ENCODE measurements around the gene FOXF1. TPM values are rescaled to one million over a fixed set of nuclear protein-coding genes. Genes with fewer than 3 reads are reported as not detected.
A peak's percentile ranks its signal among the peaks of the same experiment; 100 is the strongest.

FOXF1 gene
- total and polyA plus RNA-seq, 9 of the 15 experiments (the other 6 are each of a cell fraction or from before 2014, with no cell fraction given) = 0.04 TPM; not detected in 8

DNA sequence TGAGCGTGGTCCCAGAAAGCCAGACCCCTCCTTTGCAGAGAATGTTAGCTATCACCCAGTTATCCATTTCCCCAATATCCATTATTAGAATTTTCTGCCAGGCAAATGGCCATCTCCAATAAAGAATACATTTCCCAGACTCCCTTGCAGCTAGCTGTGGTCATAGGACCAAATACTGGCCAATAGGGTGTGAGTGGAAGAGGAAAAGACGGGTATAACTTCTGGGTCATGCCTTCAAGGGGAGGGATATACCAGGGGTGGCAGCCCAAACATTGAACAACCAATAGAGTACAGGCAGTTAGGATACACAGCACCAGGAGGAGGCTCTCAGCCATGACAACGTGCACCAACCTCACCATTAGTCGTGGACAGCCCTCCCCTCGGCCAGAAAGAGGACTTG lies 26.1 kb upstream of the FOXF1 start:
- ChIA-PET CTCF (ENCODE audit: low intra/inter-chr PET ratio) (no interaction called here), POLR2A (interaction anchor here (0.9 kb wide), 1 partner anchor 17 kb away, joined by 3 read pairs; no protein-coding TSS in a partner anchor)
- no TSS peak for BruUV-seq (replicated peaks)
- ATAC-seq (no peak), DNase-seq (ENCODE audit: extremely low read depth in 1 of 4, low spot score in 3 of 4) (no peak), FAIRE-seq (no peak)
- no peak overlapping the region for H3K9ac ChIP-seq (ENCODE audit: insufficient read depth in 1 of 2, low read depth in 2 of 2, low read length in 2 of 2)
- H3K27ac ChIP-seq (ENCODE audit: extremely low read depth, low read depth, low read length) = no peak overlapping the region
- intact Hi-C loops (cut with micrococcal nuclease) (no loop called here), in situ Hi-C loops (cut with MboI) (no loop called here)
- no peaks in the 10 kb centered on the region for H3K4me1 ChIP-seq (replicated peaks in 1 of 2; ENCODE audit: control insufficient read depth in 2 of 2, insufficient read depth in 2 of 2, low read length in 2 of 2)
- H2AFZ ChIP-seq (ENCODE audit: low read depth, low read length) = no peak overlapping the region
- H3K9me3 ChIP-seq (replicated peaks; ENCODE audit: control insufficient read depth, insufficient read depth, low read depth, low read length) = no peaks in the 10 kb centered on the region
- no peaks in the 10 kb centered on the region for H3K79me2 ChIP-seq (ENCODE audit: control insufficient read depth, insufficient read depth, low read length)
- 0% methylated on average over 5 of the region's 5 CpGs for WGBS (ENCODE audit: insufficient coverage, low coverage, missing lambda C conversion rate)
- H3K4me3 ChIP-seq = no peak overlapping the region
- H3K4me2 ChIP-seq (ENCODE audit: insufficient read depth, low read length) = no peak overlapping the region
- H4K20me1 ChIP-seq (replicated peaks; ENCODE audit: control insufficient read depth, insufficient read depth, low read length) = no peaks in the 10 kb centered on the region
- no peaks in the 10 kb centered on the region for H3K36me3 ChIP-seq (ENCODE audit: control insufficient read depth, insufficient read depth, low read length)
- peaks cover 5 to 33% of the 10 kb centered on the region in 2 experiments; a peak in 2 of 5 replicates for H3K27me3 ChIP-seq (ENCODE audit: control insufficient read depth in 2 of 2, insufficient read depth in 2 of 2, low read length in 2 of 2)
- H3K9me1 ChIP-seq (ENCODE audit: control insufficient read depth, insufficient read depth, low read length) = no peaks in the 10 kb centered on the region
- TF ChIP-seq TEAD4 (IDR thresholded peaks at IDR 0.05; ENCODE audit: low read length) = no peak
- no peak for TF ChIP-seq TEAD4 (CRISPR knock-in tag; IDR thresholded peaks at IDR 0.05; ENCODE audit: borderline replicate concordance)
- TF ChIP-seq LCOR (CRISPR knock-in tag; IDR thresholded peaks at IDR 0.05) = no peak
- peak; percentile 11 for TF ChIP-seq NFYB (IDR thresholded peaks at IDR 0.05; ENCODE audit: extremely low read depth, insufficient read length)
- TF ChIP-seq ZNF780A (CRISPR knock-in tag; IDR thresholded peaks at IDR 0.05) = no peak
- no peak for TF ChIP-seq HNRNPL (IDR thresholded peaks at IDR 0.05; ENCODE audit: low read depth, low read length)
- TF ChIP-seq HOXB6 (CRISPR knock-in tag; IDR thresholded peaks at IDR 0.05; ENCODE audit: borderline replicate concordance) = no peak
- no peak for TF ChIP-seq NR1H2 (CRISPR knock-in tag; IDR thresholded peaks at IDR 0.05)
- TF ChIP-seq NR2C1 (IDR thresholded peaks at IDR 0.05) = peak; percentile 63
- TF ChIP-seq NR2C1 (tag; IDR thresholded peaks at IDR 0.05) = peak; percentile 75
- no peak for TF ChIP-seq CHD4 (IDR thresholded peaks at IDR 0.05; ENCODE audit: insufficient read depth, insufficient replicate concordance, low read depth, low read length, poor library complexity, severe bottlenecking)
- TF ChIP-seq, protein P1, sequence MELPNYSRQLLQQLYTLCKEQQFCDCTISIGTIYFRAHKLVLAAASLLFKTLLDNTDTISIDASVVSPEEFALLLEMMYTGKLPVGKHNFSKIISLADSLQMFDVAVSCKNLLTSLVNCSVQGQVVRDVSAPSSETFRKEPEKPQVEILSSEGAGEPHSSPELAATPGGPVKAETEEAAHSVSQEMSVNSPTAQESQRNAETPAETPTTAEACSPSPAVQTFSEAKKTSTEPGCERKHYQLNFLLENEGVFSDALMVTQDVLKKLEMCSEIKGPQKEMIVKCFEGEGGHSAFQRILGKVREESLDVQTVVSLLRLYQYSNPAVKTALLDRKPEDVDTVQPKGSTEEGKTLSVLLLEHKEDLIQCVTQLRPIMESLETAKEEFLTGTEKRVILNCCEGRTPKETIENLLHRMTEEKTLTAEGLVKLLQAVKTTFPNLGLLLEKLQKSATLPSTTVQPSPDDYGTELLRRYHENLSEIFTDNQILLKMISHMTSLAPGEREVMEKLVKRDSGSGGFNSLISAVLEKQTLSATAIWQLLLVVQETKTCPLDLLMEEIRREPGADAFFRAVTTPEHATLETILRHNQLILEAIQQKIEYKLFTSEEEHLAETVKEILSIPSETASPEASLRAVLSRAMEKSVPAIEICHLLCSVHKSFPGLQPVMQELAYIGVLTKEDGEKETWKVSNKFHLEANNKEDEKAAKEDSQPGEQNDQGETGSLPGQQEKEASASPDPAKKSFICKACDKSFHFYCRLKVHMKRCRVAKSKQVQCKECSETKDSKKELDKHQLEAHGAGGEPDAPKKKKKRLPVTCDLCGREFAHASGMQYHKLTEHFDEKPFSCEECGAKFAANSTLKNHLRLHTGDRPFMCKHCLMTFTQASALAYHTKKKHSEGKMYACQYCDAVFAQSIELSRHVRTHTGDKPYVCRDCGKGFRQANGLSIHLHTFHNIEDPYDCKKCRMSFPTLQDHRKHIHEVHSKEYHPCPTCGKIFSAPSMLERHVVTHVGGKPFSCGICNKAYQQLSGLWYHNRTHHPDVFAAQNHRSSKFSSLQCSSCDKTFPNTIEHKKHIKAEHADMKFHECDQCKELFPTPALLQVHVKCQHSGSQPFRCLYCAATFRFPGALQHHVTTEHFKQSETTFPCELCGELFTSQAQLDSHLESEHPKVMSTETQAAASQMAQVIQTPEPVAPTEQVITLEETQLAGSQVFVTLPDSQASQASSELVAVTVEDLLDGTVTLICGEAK (IDR thresholded peaks at IDR 0.05) = peak; percentile 34; the same call in 1 of the 2 replicates
- TF ChIP-seq, protein P1 (CRISPR knock-in tag; IDR thresholded peaks at IDR 0.05) = no peak
- no peak for TF ChIP-seq SMARCB1 (IDR thresholded peaks at IDR 0.05; ENCODE audit: insufficient read length, low read depth)
- no peak for TF ChIP-seq SMAD1 (IDR thresholded peaks at IDR 0.05; ENCODE audit: low read depth, low read length, partially characterized antibody)

Data from K562 (cell line).